GM12878 (cell line): Measurements from ENCODE around the gene MAD1L1. TPM values are rescaled to one million over a fixed set of nuclear protein-coding genes. Genes with fewer than 3 reads are reported as not detected.

ENCODE experiments used
- ATAC-seq: fragments of 200-7000 bp; cut with Tn5 transposase; 3 replicates; pipeline ENCODE4 v1.9.1; 2020; ENCODE audit warnings: mild to moderate bottlenecking, moderate library complexity
- BruUV-seq: library from RNA; stranded (reverse); fragments of 400-500 nt; replicated peaks from 2 replicates; lab custom pipeline; 2021; lab: Mats Ljungman, UMichigan
- CTCF ChIA-PET: fragments of 300-600 bp; sonication (Branson Sonifier 250); formaldehyde crosslinking; extraction: SDS; loops from one replicate; lab custom pipeline; 2021; ENCODE audit warnings: inconsistent platforms; lab: Yijun Ruan, JAX
- POLR2A ChIA-PET: fragments of 350-600 bp; formaldehyde crosslinking; extraction: SDS; loops from one replicate; lab custom pipeline; 2021; ENCODE audit warnings: inconsistent platforms; lab: Charles Lee
- RAD21 ChIA-PET: fragments of 300-600 bp; sonication (Branson Sonifier 250); formaldehyde crosslinking; loops from one replicate; lab custom pipeline; 2023; ENCODE audit warnings: antibody characterized with exemption; ENCODE audit not compliant: unreplicated experiment; lab: Charles Lee
- SMC1A ChIA-PET: fragments of 300-600 bp; sonication (Branson Sonifier 250); formaldehyde crosslinking; loops from one replicate; lab custom pipeline; 2023; ENCODE audit not compliant: unreplicated experiment, uncharacterized antibody; lab: Charles Lee
- DNase-seq: peaks from one replicate; pipeline ENCODE4 v3.0.0-alpha.2; 2011; ENCODE audit warnings: low read depth, low spot score
- FAIRE-seq: peaks from 3 replicates; lab custom pipeline; 2011; peaks lifted over from hg19 to GRCh38; lab: Jason Lieb, UNC
- H2AFZ ChIP-seq: 2 replicates; pipeline ENCODE4 v1.6.0; 2011; ENCODE audit warnings: low read depth, low read length, control low read depth; ENCODE audit not compliant: control insufficient read depth
- H3K27ac ChIP-seq: 2 replicates; pipeline ENCODE4 v1.5.1; 2011; ENCODE audit warnings: control low read depth; ENCODE audit not compliant: control insufficient read depth, insufficient read depth
- H3K27me3 ChIP-seq, 2 experiments: replicated peaks in 1 of 2; 2 replicates each; pipeline versions ENCODE4 v1.6.0 to v1.6.1; 2011; ENCODE audit warnings: low read length in 1 of 2; ENCODE audit not compliant: control insufficient read depth in 2 of 2, insufficient read depth in 2 of 2
- H3K36me3 ChIP-seq, 2 experiments: 2 replicates each; pipeline ENCODE4 v1.5.1; 2011; ENCODE audit warnings: low read length in 1 of 2; ENCODE audit not compliant: control insufficient read depth in 2 of 2, insufficient read depth in 2 of 2
- H3K4me1 ChIP-seq: 2 replicates; pipeline ENCODE4 v1.6.1; 2011; ENCODE audit warnings: mild to moderate bottlenecking, low read length, moderate library complexity, mixed read lengths; ENCODE audit not compliant: control insufficient read depth, insufficient read depth
- H3K4me2 ChIP-seq: 2 replicates; pipeline ENCODE4 v1.6.0; 2011; ENCODE audit warnings: control low read depth; ENCODE audit not compliant: control insufficient read depth, insufficient read depth
- H3K4me3 ChIP-seq: fragments of 200-600 bp; sonication (generic); 2 replicates; pipeline ENCODE4 v1.5.1; 2016
- H3K79me2 ChIP-seq: 2 replicates; pipeline ENCODE4 v1.6.0; 2011; ENCODE audit warnings: low read length; ENCODE audit not compliant: control insufficient read depth, insufficient read depth
- H3K9ac ChIP-seq: 2 replicates; pipeline ENCODE4 v1.8.0; 2011; ENCODE audit warnings: low read length, control low read depth, mixed read lengths; ENCODE audit not compliant: control insufficient read depth, insufficient read depth
- H3K9me3 ChIP-seq: replicated peaks from 3 replicates; pipeline ENCODE4 v1.5.1; 2011; ENCODE audit warnings: mild to moderate bottlenecking, low read length; ENCODE audit not compliant: control insufficient read depth, insufficient read depth
- H4K20me1 ChIP-seq: 2 replicates; pipeline ENCODE4 v1.6.0; 2011; ENCODE audit not compliant: control insufficient read depth, insufficient read depth
- CHD4 ChIP-seq: fragments of 200-600 bp; sonication (generic); IDR thresholded peaks from 2 replicates; pipeline ENCODE4 v1.6.1; 2016; ENCODE audit warnings: mild to moderate bottlenecking
- ESRRA ChIP-seq: IDR thresholded peaks from 2 replicates; pipeline ENCODE4 v1.6.1; 2012; ENCODE audit warnings: mild to moderate bottlenecking, low read length, improper control_type of control experiment
- MAX ChIP-seq: IDR thresholded peaks from 2 replicates; pipeline ENCODE4 v1.6.1; 2012; ENCODE audit warnings: low read depth, low read length, improper control_type of control experiment
- MTA2 ChIP-seq: fragments of 450-650 bp; IDR thresholded peaks from 2 replicates; pipeline ENCODE4 v1.6.1; 2016; ENCODE audit warnings: low read depth, mild to moderate bottlenecking, moderate library complexity
- MTA3 ChIP-seq: IDR thresholded peaks from 2 replicates; pipeline ENCODE4 v1.6.1; 2012; ENCODE audit warnings: low read length, inconsistent platforms, borderline replicate concordance
- MYC ChIP-seq: IDR thresholded peaks from 2 replicates; pipeline ENCODE4 v1.6.1; 2011; ENCODE audit warnings: mild to moderate bottlenecking, low read length, moderate library complexity, inconsistent platforms; ENCODE audit not compliant: insufficient read depth, insufficient replicate concordance, insufficient read length, severe bottlenecking
- NFYA ChIP-seq: IDR thresholded peaks from 2 replicates; pipeline ENCODE4 v1.6.1; 2011; ENCODE audit warnings: low read depth, mild to moderate bottlenecking, low read length, improper control_type of control experiment, borderline replicate concordance
- NKRF ChIP-seq: fragments of 450-650 bp; conservative IDR thresholded peaks from 2 replicates; pipeline ENCODE4 v1.6.1; 2017; ENCODE audit warnings: mild to moderate bottlenecking, moderate library complexity
- NR2C2 ChIP-seq: IDR thresholded peaks from 2 replicates; pipeline ENCODE4 v1.6.1; 2011; ENCODE audit warnings: borderline replicate concordance, low read depth; ENCODE audit not compliant: control insufficient read depth, insufficient read length
- RAD21 ChIP-seq: IDR thresholded peaks from 2 replicates; pipeline ENCODE4 v1.6.1; 2011; ENCODE audit warnings: mild to moderate bottlenecking, low read depth, low read length, moderate library complexity; ENCODE audit not compliant: insufficient read depth
- RUNX3 ChIP-seq: IDR thresholded peaks from 2 replicates; pipeline ENCODE4 v1.6.1; 2012; ENCODE audit warnings: low read length, inconsistent platforms
- SMAD5 ChIP-seq: IDR thresholded peaks from 2 replicates; pipeline ENCODE4 v1.6.1; 2016; ENCODE audit warnings: antibody characterized with exemption, low read depth
- TARDBP ChIP-seq: IDR thresholded peaks from 2 replicates; pipeline ENCODE4 v1.6.1; 2016; ENCODE audit warnings: borderline replicate concordance
- TCF3 ChIP-seq: IDR thresholded peaks from 2 replicates; pipeline ENCODE4 v1.6.1; 2012; ENCODE audit warnings: low read depth, mild to moderate bottlenecking, low read length, borderline replicate concordance; ENCODE audit not compliant: insufficient read depth
- ZNF622 ChIP-seq: fragments of 450-650 bp; IDR thresholded peaks from 2 replicates; pipeline ENCODE4 v1.6.1; 2017; ENCODE audit warnings: mild to moderate bottlenecking, inconsistent platforms
- ZSCAN29 ChIP-seq: fragments of 450-650 bp; IDR thresholded peaks from 2 replicates; pipeline ENCODE4 v1.6.1; 2017; ENCODE audit warnings: mild to moderate bottlenecking, moderate library complexity
- WGBS: methylation state at CpG from one replicate; pipeline ENCODE4 v1.1.6; 2016; ENCODE audit warnings: low lambda C conversion rate; ENCODE audit not compliant: insufficient replicate concordance, insufficient coverage; ENCODE audit errors: missing lambda C conversion rate; 5-methylcytosine and 5-hydroxymethylcytosine counted together
- in situ Hi-C: fragments of 300-500 bp; cut with MboI; formaldehyde crosslinking; loops from 9 replicates; pipeline ENCODE4 v1.14.3; 2018; ENCODE audit warnings: mixed read lengths
- intact Hi-C: fragments of 100-400 bp; cut with micrococcal nuclease; formaldehyde crosslinking; loops from one replicate; pipeline ENCODE4 v1.14.2; 2022; ENCODE audit not compliant: unreplicated experiment
- polyA plus RNA-seq, 11 experiments: library from polyadenylated mRNA; depleted of rRNA in 4 of 11; unstranded in 6 of 11; stranded (reverse) in 5 of 11; fragments of >200 nt; fragmentation: Nextera tagmentation in 4 of 11; fragmentation: Illumina TruSeq in 1 of 11; extraction: Ambion mirVana in 4 of 11; extraction: Trizol in 1 of 11; gene quantifications; 1 replicate in 1 of 11; 2 replicates in 10 of 11; pipeline versions ENCODE4 v1.2.1 to v1.2.3, GENCODE V29; 2011 to 2016; ENCODE audit warnings: inconsistent platforms in 2 of 11, missing spikeins in 2 of 11, low read depth in 1 of 11
- total RNA-seq, 4 experiments: library from RNA; depleted of rRNA in 3 of 4; stranded (reverse); fragments of >200 nt in 3 of 4; fragmentation: Illumina TruSeq in 1 of 4; extraction: Trizol in 1 of 4; gene quantifications; 2 replicates each; pipeline versions ENCODE4 v1.2.1 to v1.2.3, GENCODE V29; 2013 to 2021
- TF ChIP-seq, protein P1 (sequence below): fragments of 450-650 bp; IDR thresholded peaks from 2 replicates; pipeline ENCODE4 v1.6.1; 2017; ENCODE audit warnings: low read depth, mild to moderate bottlenecking, moderate library complexity

MAD1L1 gene
- total and polyA plus RNA-seq, 10 of the 15 experiments (the other 5 are each of a cell fraction or from before 2014, with no cell fraction given): 2.2 to 76.8 (median 38.3) TPM

GRCh38 chr7:1779445-1779844 lies 453.3 kb downstream of the MAD1L1 start (continued):
- TF ChIP-seq ESRRA (no peak), MTA3 (no peak), MAX (no peak), MTA2 (no peak), ZNF622 (no peak), MYC (no peak)

GRCh38 chr7:1777122-1777521 lies 455.6 kb downstream of the MAD1L1 start:
- H3K27ac ChIP-seq: no peak overlapping the region
- DNase-seq (no peak), FAIRE-seq (no peak), ATAC-seq (no peak)
- no peaks in the 10 kb centered on the region for H3K27me3 ChIP-seq
- in situ Hi-C loops: no loop called here
- no TSS peak for BruUV-seq
- SMC1A ChIA-PET: no interaction called here
- H3K4me3 ChIP-seq: no peak overlapping the region
- no peak overlapping the region for H2AFZ ChIP-seq
- no peaks in the 10 kb centered on the region for H3K4me1 ChIP-seq
- no peak overlapping the region for H3K4me2 ChIP-seq
- TF ChIP-seq TCF3: no peak
- TF ChIP-seq NKRF: no peak
- TF ChIP-seq RUNX3: no peak
- TF ChIP-seq ZSCAN29: no peak
- TF ChIP-seq ESRRA: no peak
- TF ChIP-seq, protein P1, sequence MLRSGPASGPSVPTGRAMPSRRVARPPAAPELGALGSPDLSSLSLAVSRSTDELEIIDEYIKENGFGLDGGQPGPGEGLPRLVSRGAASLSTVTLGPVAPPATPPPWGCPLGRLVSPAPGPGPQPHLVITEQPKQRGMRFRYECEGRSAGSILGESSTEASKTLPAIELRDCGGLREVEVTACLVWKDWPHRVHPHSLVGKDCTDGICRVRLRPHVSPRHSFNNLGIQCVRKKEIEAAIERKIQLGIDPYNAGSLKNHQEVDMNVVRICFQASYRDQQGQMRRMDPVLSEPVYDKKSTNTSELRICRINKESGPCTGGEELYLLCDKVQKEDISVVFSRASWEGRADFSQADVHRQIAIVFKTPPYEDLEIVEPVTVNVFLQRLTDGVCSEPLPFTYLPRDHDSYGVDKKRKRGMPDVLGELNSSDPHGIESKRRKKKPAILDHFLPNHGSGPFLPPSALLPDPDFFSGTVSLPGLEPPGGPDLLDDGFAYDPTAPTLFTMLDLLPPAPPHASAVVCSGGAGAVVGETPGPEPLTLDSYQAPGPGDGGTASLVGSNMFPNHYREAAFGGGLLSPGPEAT: no peak
- no peak for TF ChIP-seq SMAD5
- no peak for TF ChIP-seq CHD4
- no peak for TF ChIP-seq RAD21
- no peak for TF ChIP-seq NFYA
- TF ChIP-seq TARDBP: no peak
- TF ChIP-seq NR2C2: no peak
- TF ChIP-seq, all 136 proteins: peak for 0
- CTCF ChIA-PET: no interaction called here
- H3K9me3 ChIP-seq: no peaks in the 10 kb centered on the region; the same call in 2 of the 3 replicates
- H3K9ac ChIP-seq: no peak overlapping the region
- intact Hi-C loops: no loop called here
- RAD21 ChIA-PET: no interaction called here
- H4K20me1 ChIP-seq: no peaks in the 10 kb centered on the region
- WGBS: 48% methylated on average over 6 of the region's 6 CpGs
- H3K36me3 ChIP-seq: no peaks in the 10 kb centered on the region
- POLR2A ChIA-PET: no interaction called here
- no peaks in the 10 kb centered on the region for H3K79me2 ChIP-seq
